ENCODE measurements around the gene CRYGC.
A peak's percentile ranks its signal among the peaks of the same experiment; 100 is the strongest.
"Not testable (repeated sequence)": the region's sequence is repeated elsewhere in the genome, so short reads cannot be mapped to it uniquely, and the experiment has no call there.

The CRYGC gene

DNA sequence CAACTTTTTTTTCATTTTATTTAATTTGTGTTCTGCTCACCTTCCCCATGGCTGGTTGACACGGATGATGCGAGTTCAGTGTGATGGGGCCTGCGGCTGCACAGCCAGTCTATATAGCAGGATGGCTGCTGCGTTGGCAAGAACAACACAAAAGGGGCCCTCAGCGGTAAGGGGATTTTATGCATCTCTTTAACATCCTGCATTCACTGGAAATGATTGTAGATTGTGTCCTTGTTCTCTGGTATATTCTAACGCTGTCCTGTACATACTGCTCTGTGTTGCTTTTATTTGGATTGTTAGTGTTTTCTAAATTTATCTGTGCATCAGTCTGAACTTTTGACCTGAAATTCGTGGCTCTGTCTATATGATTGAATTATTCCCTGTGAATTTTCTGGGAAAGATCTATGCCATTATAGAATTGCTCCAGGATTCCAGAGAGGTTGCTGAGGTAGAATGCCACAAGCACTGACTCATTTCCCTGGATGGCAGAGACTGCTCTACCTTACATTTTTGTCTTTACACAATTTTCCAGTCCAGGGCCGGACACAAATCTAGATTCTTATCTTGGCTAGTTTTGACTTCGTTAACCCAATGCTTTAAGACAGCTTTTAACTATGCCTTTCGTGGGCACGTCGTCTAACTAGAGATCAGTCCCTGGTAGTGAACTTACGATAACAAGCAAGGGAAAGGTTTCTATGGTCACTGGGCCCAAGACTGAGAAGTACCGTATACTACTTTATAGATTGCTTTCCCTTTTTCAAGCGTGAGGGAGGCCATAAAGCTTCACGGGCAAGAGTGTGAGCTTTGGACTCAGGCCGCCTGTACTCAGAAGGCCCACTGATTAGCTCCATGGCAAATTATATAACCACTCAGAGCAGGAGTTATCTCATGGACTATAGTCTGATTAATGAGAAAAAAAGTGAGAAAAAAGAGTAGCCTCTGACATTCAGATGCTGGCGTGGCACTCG, at the start of gene CRYGC:
CRYGC (minus strand) TSS at position 85 of the 968 bp plus-strand sequence; CDS start at position 49, 36 bp downstream.
- no peak for DNase-seq

DNA sequence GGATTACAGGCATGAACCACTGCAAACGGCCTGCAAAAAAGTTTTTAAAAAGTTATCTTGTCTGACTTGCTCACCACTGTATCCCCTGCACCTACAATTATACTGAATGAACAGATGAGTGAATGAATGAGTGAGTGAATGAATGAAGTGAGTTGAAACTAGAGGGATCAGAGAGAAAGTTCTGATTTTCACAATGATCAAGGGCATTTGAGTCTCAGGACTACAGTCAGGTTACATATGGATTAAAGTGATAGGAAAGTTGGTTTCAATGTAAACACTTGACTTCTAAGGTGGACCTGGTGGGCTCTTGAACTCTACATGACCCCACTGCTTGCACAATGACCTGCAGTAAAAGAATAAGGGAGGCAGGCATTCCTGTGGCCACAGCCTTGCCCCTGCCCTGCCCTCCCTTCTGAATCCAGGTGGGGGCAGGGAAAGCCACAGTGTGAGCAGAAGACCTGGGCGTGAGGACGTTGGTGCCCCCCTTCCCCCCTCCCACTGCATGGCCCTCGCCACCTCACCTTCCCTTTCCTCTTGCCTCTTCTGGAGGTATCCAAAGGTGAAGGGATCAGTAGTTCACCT, 49.5 kb upstream of the CRYGC start:
- DNase-seq: no peak

- no peak for DNase-seq
Observed at GRCh38 chr2:208175840-208176153, 46.2 kb upstream of the CRYGC start.

DNA sequence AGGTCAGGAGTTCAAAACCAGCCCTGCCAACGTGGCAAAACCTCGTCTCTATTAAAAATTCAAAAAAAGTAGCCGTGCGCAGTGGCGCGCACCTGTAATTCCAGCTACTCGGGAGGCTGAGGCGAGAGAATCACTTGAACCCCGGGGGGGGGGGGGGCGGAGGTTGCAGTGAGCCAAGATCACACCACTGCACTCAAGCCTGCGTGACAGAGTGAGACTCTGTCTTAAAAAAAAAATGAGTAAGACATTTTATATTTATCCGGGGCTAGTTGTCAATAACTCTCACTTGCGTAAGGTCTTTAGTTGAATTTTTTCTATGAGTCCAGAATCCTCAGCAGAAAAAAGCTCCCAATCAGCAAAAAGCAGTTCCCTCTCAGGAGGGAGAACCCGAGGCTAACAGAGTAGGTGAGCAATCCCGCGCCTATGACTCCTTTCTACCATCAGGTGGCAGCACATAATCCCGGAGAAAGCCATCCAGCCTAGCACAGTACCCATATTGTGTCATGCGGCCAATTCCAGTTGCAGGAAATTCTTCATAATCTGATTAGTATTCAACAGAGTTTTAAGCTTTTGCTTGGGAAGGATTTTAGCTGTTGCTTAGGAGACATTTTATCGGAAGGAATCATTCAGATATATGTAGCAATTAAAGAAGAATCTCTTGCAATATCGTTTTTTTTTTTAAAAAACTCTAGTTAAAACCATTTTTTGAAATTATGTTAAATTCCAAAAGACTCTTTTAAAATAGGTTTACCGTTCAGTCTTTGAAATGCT, 45.6 kb upstream of the CRYGC start:
- DNase-seq: peak; percentile 7 to 56 (median 30)

GRCh38 chr2:208174144-208174543, 44.5 kb upstream of the CRYGC start:
- no peak for DNase-seq

DNA sequence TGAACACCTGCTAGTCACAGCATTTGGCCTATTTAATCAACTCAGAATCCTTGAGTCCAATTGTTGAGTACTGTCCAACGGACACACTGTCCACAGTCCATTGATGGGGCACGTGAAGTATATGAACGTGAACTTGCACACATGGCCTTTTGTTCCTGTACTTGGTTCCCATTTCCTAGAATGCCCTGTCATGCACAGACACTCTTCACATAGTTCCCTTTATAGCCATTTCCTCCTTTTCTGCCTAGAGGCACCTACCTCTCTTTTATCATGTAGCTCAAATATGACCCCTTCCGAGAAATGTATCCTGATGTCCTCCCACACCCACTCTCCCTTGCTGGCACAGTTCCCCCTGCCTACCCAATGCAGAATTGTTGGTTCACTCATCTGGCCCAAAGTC, 42.5 kb upstream of the CRYGC start:
- no peak for DNase-seq

DNA sequence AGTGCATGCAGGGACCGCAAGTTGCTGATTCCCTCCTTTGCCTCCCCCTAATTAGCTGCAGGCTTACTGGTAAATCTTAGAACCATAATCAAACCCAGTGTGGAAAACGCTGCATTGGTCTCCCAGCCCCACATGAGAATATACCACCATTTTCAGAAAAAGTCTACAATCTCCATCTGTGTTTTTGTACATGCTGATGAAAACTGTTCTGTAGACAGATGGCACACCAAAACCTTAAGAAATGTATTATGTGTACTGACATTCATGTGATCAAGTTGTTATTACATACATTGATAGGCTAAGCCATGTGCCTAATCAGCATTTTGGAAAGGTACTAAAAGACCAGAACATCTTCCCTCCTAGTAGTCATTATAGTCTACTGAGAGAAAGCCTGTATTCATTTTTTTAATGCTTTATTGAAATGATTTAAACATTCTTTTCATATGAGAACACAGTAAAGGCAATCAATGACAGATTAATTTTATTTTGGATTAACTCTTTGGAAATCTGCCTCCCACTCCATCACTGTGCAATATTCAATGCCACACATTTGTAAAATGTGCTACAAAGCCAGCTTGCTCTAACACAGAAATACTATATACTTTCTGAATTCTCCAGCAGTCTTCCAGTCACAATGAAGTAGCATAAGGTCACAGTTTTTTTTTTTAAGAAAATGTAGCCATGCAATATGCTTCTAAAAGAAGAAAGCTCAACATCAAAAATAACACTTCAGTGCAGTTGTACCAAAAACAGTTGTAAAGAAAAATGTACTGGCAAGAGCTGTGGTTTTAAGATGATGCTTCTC, 35.5 kb upstream of the CRYGC start:
- DNase-seq: no peak

DNA sequence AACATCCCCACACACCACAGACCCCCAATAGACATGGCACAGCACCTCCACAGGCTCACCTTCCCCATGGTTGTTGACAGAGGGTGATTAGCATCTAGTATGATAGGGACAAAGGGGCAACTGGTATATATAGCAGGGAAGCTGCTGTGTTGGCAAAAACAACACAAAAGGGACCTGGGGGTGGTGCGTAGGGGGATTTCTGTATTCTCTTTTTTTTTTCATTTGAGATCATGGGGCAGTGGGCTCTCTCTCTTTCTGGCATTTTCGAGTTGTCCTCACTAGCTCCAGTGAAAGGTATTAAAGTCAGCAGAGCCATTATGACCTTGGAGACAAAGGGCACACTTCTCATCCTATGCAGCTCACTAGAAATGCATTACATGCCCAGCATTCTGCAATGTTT, 33.9 kb upstream of the CRYGC start, which contains the start of gene CRYGA:
CRYGA (minus strand) TSS at position 101 of the 400 bp plus-strand sequence; CDS start at position 68, 33 bp downstream.
- no peak for DNase-seq

- DNase-seq: no peak
Observed at GRCh38 chr2:208156439-208156838, 26.8 kb upstream of the CRYGC start.

DNA sequence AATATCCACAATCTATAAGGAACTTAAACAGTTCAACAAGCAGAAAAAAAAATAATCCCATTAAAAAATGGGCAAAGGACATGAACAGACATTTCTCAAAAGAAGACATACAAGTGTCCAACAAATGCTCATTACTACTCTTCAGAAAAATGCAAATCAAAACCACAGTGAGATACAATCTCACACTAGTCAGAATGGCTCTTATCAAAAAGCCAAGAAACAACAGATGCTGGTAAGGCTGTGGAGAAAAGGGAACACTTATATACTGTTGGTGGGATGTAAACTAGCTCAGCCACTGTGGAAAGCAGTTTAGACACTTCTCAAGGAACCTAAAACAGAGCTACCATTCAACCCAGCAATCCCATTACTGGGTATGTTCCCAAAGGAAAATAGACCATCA, 23.5 kb upstream of the CRYGC start:
- no peak for DNase-seq

GRCh38 chr2:208150956-208151355, 21.3 kb upstream of the CRYGC start:
- no peak for DNase-seq

- DNase-seq: no peak
Observed at GRCh38 chr2:208150094-208150493, 20.5 kb upstream of the CRYGC start.

GRCh38 chr2:208148803-208149202, 19.2 kb upstream of the CRYGC start:
- no peak for DNase-seq

DNA sequence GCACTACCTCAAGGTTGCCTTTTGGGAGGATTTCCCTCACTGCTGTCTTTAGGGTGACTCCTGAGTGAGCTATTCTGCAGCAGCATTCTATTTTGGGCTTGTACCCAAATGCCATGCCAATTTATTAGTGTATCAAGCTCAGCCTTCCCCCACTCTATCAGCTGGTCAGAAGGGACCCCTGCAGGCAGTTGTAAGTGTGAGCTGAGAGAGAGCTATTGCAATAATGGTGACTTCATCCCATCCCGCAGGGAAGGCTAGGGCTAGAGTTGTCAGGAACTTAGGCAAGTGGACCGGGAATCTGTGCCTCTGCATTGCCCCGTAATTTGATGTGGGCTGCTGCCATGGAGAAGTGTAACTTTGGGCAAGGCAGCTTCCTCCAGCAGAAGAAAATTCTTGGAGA, 18.1 kb upstream of the CRYGC start:
- no peak for DNase-seq

DNA sequence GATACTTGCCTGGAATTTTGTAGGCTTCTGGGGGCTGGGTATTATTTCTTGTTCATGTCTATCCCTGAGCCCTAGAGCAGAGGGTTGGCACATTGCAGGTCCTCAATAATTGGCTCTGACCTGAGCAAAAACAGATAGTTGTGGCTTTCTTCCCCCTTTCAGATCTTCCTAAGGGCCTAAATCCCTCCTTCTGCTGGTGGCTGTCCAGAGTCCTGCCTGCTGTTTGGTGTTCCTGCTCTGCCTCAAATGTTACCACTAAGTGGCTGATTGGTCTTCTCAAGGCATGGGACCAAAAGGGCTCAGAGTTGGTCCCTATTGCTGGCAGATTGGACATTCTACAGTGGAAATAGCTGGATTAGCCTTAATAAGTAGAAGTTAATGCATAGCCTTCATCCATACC, 17.4 kb upstream of the CRYGC start:
- DNase-seq: no peak

DNA sequence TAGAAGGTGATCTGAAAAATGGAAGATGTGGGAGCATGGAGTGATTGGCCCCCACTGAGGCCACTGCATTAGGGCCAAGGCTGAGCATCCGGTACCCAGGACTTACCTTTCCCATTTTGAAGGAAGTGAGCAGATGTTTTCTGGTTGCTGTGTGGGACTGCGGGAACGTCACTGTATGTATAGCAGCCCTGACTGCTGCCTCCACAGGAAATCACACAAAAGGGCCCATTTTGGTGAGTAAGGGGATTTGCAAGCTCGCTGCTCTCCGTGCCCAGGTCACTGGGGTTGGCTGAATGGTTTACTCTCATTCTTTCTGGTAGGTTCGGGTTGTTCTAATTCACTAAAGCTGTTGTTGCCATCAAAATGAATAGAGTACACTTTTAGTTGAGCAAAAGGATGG, 16.4 kb upstream of the CRYGC start, which contains the start of gene CRYGB:
CRYGB (minus strand) TSS at position 153 of the 400 bp plus-strand sequence; CDS start at position 115, 38 bp downstream.
- no peak for DNase-seq

DNA sequence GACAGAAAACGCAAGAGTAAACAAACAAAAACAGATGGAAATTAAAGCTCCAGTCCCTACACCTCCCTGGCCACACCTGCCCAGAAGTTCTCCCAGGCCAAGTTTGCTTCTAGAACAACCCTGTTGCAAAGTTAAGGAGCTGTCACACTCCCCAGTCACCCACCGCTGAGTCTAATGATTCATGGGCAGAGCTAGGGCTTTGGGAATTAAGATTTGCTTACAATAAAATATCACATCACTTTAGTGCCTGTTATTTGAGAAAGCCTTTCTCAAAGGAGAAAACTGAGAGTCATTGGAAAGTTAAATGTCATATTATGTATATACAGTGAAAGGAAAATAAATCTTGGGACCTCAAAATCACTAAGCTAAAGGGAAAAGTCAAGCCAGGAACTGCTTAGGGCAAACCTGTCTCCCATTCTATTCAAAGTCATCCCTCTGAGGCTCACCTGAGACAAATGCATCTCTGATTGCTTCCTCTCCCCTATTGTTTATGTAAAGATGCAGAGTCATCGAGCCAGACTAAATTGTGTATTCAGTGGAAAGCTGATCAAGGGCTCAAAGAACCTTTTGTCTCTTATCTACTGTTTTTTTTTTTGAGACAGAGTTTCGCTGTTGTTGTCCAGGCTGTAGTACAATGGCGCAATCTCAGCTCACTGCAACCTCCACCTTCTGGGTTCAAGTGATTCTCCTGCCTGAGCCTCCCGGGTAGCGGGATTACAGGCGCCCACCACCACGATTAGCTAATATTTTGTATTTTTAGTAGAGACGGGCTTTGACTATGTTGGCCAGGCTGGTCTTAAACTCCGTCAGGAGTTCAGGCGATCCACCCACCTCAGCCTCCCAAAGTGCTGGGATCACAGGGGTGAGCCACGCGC, 13.5 kb upstream of the CRYGC start:
- DNase-seq: no peak

DNA sequence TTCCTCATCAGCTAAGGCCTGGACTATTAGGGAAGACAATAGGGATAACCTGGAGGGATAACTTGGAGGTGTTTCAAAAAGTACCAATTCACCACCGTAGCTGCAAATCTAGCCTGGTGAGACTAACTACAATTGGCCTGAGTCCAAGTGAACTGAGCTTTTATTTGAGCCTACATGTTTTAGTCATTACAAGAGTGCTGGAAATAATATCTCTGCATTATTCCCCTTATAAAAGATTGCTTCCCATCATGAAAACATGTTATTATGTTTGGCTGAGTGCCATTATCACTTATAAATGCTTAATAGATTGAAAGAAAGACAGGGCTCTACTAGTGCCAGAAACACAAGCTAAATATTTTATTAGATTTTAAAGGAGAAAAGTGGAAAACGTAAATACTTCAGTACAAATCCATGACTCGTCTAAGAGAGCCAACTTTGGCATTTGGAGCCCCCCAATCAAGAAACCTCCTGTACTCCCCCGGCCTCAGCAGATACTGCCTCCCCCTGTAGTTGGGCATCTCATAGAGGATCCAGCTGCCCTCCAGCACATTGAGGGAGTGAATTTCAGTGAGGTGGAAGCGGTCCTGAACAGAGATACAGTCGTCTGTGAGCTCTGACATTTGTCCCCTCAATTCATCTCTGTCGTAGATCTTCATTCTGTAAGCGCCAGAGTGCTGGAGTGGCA, 12.8 kb upstream of the CRYGC start:
- DNase-seq: no peak

- no peak for DNase-seq
Observed at GRCh38 chr2:208139447-208139846, 9.8 kb upstream of the CRYGC start.

DNA sequence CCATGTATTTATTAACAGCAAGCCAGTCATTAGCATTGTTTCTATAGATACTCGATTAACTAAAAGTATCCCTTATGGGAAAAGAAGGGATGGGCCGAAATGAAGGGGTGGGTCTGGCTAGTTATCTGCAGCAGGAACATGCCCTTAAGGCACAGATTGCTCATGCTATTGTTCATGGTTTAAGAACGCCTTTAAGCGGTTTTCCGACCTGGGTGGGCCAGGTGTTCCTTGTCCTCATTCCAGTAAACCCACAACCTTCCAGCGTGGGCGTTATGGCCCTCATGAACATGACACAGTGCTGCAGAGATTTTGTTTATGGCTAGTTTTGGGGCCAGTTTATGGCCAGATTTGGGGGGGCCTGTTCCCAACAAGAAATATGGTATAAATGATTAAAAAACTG, 8.7 kb upstream of the CRYGC start:
- not testable (repeated sequence) for DNase-seq

- DNase-seq: no peak
Observed at GRCh38 chr2:208136716-208137094, 7.1 kb upstream of the CRYGC start.

Data from stimulated activated naive CD4-positive, alpha-beta T cell (primary cell).